GM12872 (cell line): ENCODE measurements around the gene PRDM2.

Experiments used
- TF ChIP-seq, protein P1 (sequence below): IDR thresholded peaks from 3 replicates; pipeline ENCODE4 v1.5.1; 2011; ENCODE audit warnings: low read depth, mild to moderate bottlenecking, low read length, moderate library complexity; ENCODE audit not compliant: insufficient read depth

PRDM2 gene, protein sequence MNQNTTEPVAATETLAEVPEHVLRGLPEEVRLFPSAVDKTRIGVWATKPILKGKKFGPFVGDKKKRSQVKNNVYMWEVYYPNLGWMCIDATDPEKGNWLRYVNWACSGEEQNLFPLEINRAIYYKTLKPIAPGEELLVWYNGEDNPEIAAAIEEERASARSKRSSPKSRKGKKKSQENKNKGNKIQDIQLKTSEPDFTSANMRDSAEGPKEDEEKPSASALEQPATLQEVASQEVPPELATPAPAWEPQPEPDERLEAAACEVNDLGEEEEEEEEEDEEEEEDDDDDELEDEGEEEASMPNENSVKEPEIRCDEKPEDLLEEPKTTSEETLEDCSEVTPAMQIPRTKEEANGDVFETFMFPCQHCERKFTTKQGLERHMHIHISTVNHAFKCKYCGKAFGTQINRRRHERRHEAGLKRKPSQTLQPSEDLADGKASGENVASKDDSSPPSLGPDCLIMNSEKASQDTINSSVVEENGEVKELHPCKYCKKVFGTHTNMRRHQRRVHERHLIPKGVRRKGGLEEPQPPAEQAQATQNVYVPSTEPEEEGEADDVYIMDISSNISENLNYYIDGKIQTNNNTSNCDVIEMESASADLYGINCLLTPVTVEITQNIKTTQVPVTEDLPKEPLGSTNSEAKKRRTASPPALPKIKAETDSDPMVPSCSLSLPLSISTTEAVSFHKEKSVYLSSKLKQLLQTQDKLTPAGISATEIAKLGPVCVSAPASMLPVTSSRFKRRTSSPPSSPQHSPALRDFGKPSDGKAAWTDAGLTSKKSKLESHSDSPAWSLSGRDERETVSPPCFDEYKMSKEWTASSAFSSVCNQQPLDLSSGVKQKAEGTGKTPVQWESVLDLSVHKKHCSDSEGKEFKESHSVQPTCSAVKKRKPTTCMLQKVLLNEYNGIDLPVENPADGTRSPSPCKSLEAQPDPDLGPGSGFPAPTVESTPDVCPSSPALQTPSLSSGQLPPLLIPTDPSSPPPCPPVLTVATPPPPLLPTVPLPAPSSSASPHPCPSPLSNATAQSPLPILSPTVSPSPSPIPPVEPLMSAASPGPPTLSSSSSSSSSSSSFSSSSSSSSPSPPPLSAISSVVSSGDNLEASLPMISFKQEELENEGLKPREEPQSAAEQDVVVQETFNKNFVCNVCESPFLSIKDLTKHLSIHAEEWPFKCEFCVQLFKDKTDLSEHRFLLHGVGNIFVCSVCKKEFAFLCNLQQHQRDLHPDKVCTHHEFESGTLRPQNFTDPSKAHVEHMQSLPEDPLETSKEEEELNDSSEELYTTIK (N-terminal part only)

GRCh38 chr1:13699936-13700520, at the start of gene PRDM2:
Gene PRDM2, plus strand, starts transcription at chr1:13700188. Its CDS starts 15,418 bp downstream, at chr1:13715606.
- TF ChIP-seq, protein P1, sequence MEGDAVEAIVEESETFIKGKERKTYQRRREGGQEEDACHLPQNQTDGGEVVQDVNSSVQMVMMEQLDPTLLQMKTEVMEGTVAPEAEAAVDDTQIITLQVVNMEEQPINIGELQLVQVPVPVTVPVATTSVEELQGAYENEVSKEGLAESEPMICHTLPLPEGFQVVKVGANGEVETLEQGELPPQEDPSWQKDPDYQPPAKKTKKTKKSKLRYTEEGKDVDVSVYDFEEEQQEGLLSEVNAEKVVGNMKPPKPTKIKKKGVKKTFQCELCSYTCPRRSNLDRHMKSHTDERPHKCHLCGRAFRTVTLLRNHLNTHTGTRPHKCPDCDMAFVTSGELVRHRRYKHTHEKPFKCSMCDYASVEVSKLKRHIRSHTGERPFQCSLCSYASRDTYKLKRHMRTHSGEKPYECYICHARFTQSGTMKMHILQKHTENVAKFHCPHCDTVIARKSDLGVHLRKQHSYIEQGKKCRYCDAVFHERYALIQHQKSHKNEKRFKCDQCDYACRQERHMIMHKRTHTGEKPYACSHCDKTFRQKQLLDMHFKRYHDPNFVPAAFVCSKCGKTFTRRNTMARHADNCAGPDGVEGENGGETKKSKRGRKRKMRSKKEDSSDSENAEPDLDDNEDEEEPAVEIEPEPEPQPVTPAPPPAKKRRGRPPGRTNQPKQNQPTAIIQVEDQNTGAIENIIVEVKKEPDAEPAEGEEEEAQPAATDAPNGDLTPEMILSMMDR = no peak

GRCh38 chr1:13651279-13651678, 48.7 kb upstream of the PRDM2 start:
- TF ChIP-seq, protein P1 = no peak

DNA sequence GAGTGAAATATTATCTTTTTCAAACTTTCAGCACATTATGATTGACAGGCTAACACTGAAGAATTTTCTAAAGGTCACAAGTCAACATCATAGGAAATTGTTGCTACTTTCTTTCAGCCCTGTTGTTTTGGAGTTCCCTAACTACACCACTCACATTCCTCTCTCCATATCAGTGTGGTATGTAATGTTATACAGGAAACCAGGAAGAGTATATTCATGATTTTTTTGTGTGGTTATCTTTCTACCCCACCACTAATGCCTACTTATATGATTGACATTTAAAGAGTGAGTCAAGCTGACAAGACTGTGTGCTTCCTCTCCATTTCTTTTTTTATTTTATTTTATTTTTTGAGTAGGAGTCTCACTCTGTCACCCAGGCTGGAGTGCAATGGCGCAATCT, 47.8 kb upstream of the PRDM2 start:
- TF ChIP-seq, protein P1 = no peak

DNA sequence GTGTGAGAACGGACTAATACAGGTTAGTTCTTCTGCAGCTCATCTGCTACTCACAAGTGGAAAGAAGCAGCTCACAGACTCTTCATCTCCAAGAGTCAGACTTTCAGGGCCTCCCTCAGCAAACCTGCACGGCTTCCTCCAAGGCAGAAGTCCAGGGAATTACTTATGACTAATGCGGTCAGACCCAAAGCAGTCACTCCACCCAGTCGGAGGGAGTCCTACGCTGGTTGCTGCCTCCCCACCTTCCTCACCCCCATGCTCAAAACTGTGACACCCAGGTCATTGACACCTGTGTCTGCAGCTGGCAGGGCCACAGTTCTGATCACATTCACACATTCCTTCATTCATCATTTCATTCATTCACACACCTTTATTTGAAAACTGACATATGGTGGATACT, 38.4 kb upstream of the PRDM2 start:
- TF ChIP-seq, protein P1 = no peak

DNA sequence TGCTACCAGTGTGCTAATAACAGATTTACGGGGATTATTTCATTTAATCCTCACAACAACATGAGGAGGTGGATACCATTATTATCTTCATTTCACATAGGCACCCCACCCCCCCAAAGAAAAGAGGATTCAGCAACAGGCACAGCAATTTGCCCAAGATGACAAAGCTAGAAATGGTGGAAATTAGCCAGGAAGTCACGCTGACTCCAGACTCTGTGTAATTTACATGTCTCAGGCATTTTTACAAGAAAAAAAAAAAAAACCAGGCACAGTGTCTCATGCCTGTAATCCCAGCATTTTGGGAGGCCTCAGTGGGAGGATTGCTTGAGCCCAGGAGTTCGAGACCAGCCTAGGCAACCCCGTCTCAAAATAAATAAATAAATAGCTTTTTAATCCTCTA, 37.5 kb upstream of the PRDM2 start:
- TF ChIP-seq, protein P1 = no peak

DNA sequence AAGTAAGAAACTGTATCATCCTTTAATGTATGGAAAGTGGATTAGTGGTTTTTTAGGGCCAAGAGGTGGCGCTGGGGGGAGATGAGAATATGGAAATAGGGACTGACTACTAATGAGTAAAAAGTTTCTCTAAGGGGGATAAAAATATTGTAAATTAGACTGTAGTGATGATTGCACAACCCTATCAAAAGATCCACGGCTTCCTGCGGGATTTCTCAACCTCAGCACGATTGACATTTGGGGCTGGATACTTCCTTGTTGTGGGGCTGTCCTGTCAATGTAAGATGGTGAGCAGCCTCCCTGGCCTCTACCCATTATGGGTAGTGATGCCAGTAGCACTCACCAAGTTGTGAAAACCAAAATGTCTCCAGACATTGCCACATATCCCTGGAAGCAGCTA, 36.0 kb upstream of the PRDM2 start:
- TF ChIP-seq, protein P1 = no peak

DNA sequence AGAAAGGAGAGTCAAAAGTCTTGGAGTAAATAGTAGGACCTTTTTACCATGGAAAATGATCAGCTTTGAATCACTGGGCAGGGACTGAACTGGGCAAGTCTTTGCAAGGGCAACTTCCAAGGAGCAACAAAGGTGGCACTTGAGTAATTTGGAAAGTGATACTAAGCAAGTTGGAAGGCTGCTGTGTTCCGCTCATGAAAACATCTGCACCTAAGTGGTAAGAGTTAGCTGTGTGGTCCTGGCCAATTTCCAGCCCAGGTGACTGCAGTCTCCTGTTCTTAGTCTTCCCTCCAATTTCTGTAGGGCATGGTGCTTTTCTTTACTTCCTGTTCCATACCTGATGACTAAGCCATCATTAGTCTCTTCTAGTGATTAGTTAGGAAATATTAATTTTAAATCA, 35.5 kb upstream of the PRDM2 start:
- TF ChIP-seq, protein P1 = no peak
